PC-9 (cell line): ENCODE measurements around the gene CR2. TPM values are rescaled to one million over a fixed set of nuclear protein-coding genes. Genes with fewer than 3 reads are reported as not detected.
"Not testable (repeated sequence)": the region's sequence is repeated elsewhere in the genome, so short reads cannot be mapped to it uniquely, and the experiment has no call there.

Experiments used
- BruUV-seq: library from RNA; stranded (reverse); fragments of 400-500 nt; replicated peaks from 2 replicates; lab custom pipeline; 2021; lab: Mats Ljungman, UMichigan
- CTCF ChIA-PET: fragments of 300-600 bp; sonication (Branson Sonifier 250); formaldehyde crosslinking; loops from one replicate; lab custom pipeline; 2022; ENCODE audit warnings: antibody characterized with exemption; lab: Charles Lee
- POLR2A ChIA-PET: fragments of 300-600 bp; sonication (Branson Sonifier 250); formaldehyde crosslinking; loops from one replicate; lab custom pipeline; 2022; ENCODE audit warnings: antibody characterized with exemption; ENCODE audit not compliant: unreplicated experiment; lab: Charles Lee
- DNase-seq, 2 experiments: peaks; one replicate each; pipeline versions ENCODE4 v3.0.0 to v3.0.0-alpha.2; 2015 to 2022; ENCODE audit warnings: mixed read lengths in 1 of 2
- H2AFZ ChIP-seq: fragments of 200-600 bp; sonication (generic); 2 replicates; pipeline ENCODE4 v1.8.1; 2017; ENCODE audit warnings: antibody characterized with exemption
- H3F3A ChIP-seq: fragments of 200-600 bp; sonication (generic); 2 replicates; pipeline ENCODE4 v1.8.1; 2017; ENCODE audit warnings: antibody characterized with exemption, mild to moderate bottlenecking, low read depth; ENCODE audit not compliant: insufficient read depth
- H3K27ac ChIP-seq: fragments of 200-600 bp; sonication (generic); 2 replicates; pipeline ENCODE4 v1.6.1; 2016; ENCODE audit warnings: mixed run types
- H3K27me3 ChIP-seq: fragments of 200-600 bp; sonication (generic); 2 replicates; pipeline ENCODE4 v1.6.1; 2016; ENCODE audit warnings: low read depth, mixed run types; ENCODE audit not compliant: insufficient read depth
- H3K36me3 ChIP-seq: fragments of 200-600 bp; sonication (generic); 2 replicates; pipeline ENCODE4 v1.6.1; 2016; ENCODE audit warnings: low read depth, mixed run types
- H3K4me1 ChIP-seq: fragments of 200-600 bp; sonication (generic); replicated peaks from 2 replicates; pipeline ENCODE4 v1.6.1; 2016; ENCODE audit warnings: mixed run types; ENCODE audit not compliant: insufficient read depth
- H3K4me2 ChIP-seq: fragments of 200-600 bp; sonication (generic); 2 replicates; pipeline ENCODE4 v1.6.1; 2017; ENCODE audit warnings: mixed run types
- H3K4me3 ChIP-seq: fragments of 200-600 bp; sonication (generic); 2 replicates; pipeline ENCODE4 v1.6.1; 2016; ENCODE audit warnings: mixed run types
- H3K79me2 ChIP-seq: fragments of 200-600 bp; sonication (generic); 2 replicates; pipeline ENCODE4 v1.6.1; 2017; ENCODE audit warnings: low read depth, mixed run types
- H3K9me2 ChIP-seq: fragments of 200-600 bp; sonication (generic); 2 replicates; pipeline ENCODE4 v1.8.1; 2017; ENCODE audit warnings: mild to moderate bottlenecking; ENCODE audit not compliant: insufficient read depth
- H3K9me3 ChIP-seq: fragments of 200-600 bp; sonication (generic); 2 replicates; pipeline ENCODE4 v1.8.1; 2016; ENCODE audit warnings: low read depth; ENCODE audit not compliant: insufficient read depth
- H4K20me1 ChIP-seq: fragments of 200-600 bp; sonication (generic); 2 replicates; pipeline ENCODE4 v1.8.1; 2017; ENCODE audit not compliant: insufficient read depth
- EZH2 ChIP-seq: fragments of 200-600 bp; sonication (generic); IDR thresholded peaks from 2 replicates; pipeline ENCODE4 v1.8.0; 2017; ENCODE audit warnings: antibody characterized with exemption, low read depth
- intact Hi-C: fragments of 100-400 bp; cut with micrococcal nuclease; formaldehyde crosslinking; loops from one replicate; pipeline ENCODE4 v1.10.0; 2022; ENCODE audit not compliant: unreplicated experiment
- total RNA-seq: library from RNA; stranded (reverse); gene quantifications from 2 replicates; pipeline ENCODE4 v1.2.3, GENCODE V29; 2021
- TF ChIP-seq, protein P1 (sequence below): fragments of 200-600 bp; sonication (generic); conservative IDR thresholded peaks from 2 replicates; pipeline ENCODE4 v1.6.1; 2017; ENCODE audit warnings: mixed run types, antibody characterized with exemption, mild to moderate bottlenecking, moderate library complexity

The CR2 gene
- total RNA-seq, 1 experiment from 2014 or later = 4.3 TPM

- no peaks in the 10 kb centered on the region for H3K9me2 ChIP-seq
- POLR2A ChIA-PET = interaction anchor here (0.6 kb wide), 1 partner anchor 65 kb away, joined by 8 read pairs; no protein-coding TSS in a partner anchor
- intact Hi-C loops = no loop called here
- no peak overlapping the region for H3K4me2 ChIP-seq
- no peak overlapping the region for H3K4me3 ChIP-seq
- no peaks in the 10 kb centered on the region for H3K4me1 ChIP-seq
- no peak for TF ChIP-seq EZH2
- TF ChIP-seq, protein P1, sequence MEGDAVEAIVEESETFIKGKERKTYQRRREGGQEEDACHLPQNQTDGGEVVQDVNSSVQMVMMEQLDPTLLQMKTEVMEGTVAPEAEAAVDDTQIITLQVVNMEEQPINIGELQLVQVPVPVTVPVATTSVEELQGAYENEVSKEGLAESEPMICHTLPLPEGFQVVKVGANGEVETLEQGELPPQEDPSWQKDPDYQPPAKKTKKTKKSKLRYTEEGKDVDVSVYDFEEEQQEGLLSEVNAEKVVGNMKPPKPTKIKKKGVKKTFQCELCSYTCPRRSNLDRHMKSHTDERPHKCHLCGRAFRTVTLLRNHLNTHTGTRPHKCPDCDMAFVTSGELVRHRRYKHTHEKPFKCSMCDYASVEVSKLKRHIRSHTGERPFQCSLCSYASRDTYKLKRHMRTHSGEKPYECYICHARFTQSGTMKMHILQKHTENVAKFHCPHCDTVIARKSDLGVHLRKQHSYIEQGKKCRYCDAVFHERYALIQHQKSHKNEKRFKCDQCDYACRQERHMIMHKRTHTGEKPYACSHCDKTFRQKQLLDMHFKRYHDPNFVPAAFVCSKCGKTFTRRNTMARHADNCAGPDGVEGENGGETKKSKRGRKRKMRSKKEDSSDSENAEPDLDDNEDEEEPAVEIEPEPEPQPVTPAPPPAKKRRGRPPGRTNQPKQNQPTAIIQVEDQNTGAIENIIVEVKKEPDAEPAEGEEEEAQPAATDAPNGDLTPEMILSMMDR = no peak
- H4K20me1 ChIP-seq = no peaks in the 10 kb centered on the region
- BruUV-seq = no TSS peak
- H3K9me3 ChIP-seq = no peaks in the 10 kb centered on the region
- H3F3A ChIP-seq = no peaks in the 10 kb centered on the region
- DNase-seq = no peak
- no peaks in the 10 kb centered on the region for H3K27me3 ChIP-seq
- H3K27ac ChIP-seq = no peak overlapping the region
- no peaks in the 10 kb centered on the region for H3K36me3 ChIP-seq
- no peak overlapping the region for H2AFZ ChIP-seq
- H3K79me2 ChIP-seq = no peaks in the 10 kb centered on the region
- CTCF ChIA-PET = no interaction called here
Observed at GRCh38 chr1:207519505-207520399, 65.6 kb downstream of the CR2 start.

DNA sequence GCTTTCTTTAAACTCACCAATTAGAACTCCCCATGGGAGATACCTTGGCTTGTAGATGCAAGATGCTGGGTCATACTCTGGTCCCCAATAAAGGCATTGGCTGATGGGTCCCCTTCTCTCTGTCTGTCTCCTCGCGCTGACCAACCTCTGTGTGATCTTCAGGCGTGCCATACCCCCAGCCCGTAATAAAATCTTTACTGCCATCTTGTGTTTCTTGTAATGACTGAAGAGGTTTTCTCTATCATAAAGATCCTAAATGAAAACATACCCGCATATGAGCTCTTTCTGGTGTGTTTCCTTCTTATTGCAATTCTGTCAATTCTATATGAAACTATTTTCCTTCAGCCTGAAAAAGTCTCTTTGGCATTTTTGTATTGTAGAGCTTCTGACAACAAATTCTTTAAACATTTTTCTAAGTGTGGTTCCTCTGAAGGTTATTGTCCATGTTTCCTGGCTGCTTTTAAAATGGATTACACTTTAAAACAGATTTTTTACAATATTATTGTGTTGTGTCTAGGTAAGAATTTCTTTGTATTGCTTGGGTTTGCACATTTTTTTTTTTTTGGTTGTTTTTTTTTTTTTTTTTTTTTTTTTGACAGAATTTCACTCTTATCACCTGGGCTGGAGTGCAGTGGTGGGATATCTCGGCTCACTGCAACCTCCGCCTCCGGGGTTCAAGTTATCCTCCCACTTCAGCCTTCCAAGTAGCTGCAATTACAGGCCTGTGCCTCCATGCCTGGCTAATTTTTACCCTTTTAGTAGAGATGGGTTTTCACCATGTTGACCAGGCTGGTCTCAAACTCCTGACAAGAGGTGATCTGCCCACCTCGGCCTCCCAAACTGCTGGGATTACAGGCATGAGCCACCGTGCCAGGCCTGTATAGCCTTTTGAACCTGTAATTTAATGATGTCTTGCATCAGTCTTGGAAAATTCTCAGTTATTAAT is 66.5 kb downstream of the CR2 start:
- H3K4me2 ChIP-seq, H4K20me1 ChIP-seq, H3K27ac ChIP-seq, H3F3A ChIP-seq, POLR2A ChIA-PET, H3K9me2 ChIP-seq, H3K9me3 ChIP-seq, DNase-seq, H3K4me1 ChIP-seq, intact Hi-C loops, BruUV-seq, H3K79me2 ChIP-seq, H3K4me3 ChIP-seq, H3K27me3 ChIP-seq, H3K36me3 ChIP-seq: not testable (repeated sequence)
- CTCF ChIA-PET = interaction anchor here (0.7 kb wide), 1 partner anchor 534 kb away, joined by 7 read pairs; no protein-coding TSS in a partner anchor
- H2AFZ ChIP-seq = 0 out of 2 replicates have a peak overlapping the region, but pooled peaks have one; percentile 68

GRCh38 chr1:207525239-207525638 is 71.1 kb downstream of the CR2 start:
- H3K36me3 ChIP-seq, H3K79me2 ChIP-seq, H3K4me2 ChIP-seq, H3K4me3 ChIP-seq, DNase-seq, intact Hi-C loops, H2AFZ ChIP-seq, H3F3A ChIP-seq, H3K27ac ChIP-seq, H4K20me1 ChIP-seq, BruUV-seq, POLR2A ChIA-PET, H3K27me3 ChIP-seq, CTCF ChIA-PET, H3K9me3 ChIP-seq, H3K4me1 ChIP-seq, H3K9me2 ChIP-seq: not testable (repeated sequence)

DNA sequence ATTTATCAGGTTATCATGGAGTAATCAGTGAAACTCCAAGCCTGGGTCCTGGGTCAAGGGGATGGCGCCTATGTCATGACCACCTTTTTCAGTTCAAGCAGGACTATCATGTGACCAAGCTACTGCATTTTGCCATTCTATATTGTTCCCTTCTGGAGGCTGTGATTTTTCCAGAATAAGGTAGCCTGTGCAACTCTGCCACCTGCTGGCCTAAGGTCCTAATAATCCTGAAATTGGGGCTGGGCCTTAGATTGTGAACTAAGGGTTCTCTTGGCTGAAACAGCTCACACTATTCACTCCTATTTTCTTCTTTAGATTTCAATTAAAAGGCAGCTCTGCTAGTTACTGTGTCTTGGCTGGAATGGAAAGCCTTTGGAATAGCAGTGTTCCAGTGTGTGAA is 74.3 kb downstream of the CR2 start:
- CTCF ChIA-PET, POLR2A ChIA-PET, H3K9me3 ChIP-seq, BruUV-seq, H3K4me1 ChIP-seq, DNase-seq, H3K27ac ChIP-seq, H3F3A ChIP-seq, H3K79me2 ChIP-seq, H4K20me1 ChIP-seq, H3K27me3 ChIP-seq, intact Hi-C loops, H3K4me3 ChIP-seq, H3K4me2 ChIP-seq, H2AFZ ChIP-seq, H3K9me2 ChIP-seq, H3K36me3 ChIP-seq: not testable (repeated sequence)

GRCh38 chr1:207536263-207536662 is 82.1 kb downstream of the CR2 start:
- H3F3A ChIP-seq, POLR2A ChIA-PET, BruUV-seq, H3K4me3 ChIP-seq, H3K4me2 ChIP-seq, H3K79me2 ChIP-seq, H4K20me1 ChIP-seq, H3K4me1 ChIP-seq, intact Hi-C loops, CTCF ChIA-PET, H2AFZ ChIP-seq, H3K9me2 ChIP-seq, H3K9me3 ChIP-seq, H3K36me3 ChIP-seq, H3K27me3 ChIP-seq, DNase-seq, H3K27ac ChIP-seq: not testable (repeated sequence)
